ENCODE data around the gene WWOX. TPM values are rescaled to one million over a fixed set of nuclear protein-coding genes. Genes with fewer than 3 reads are reported as not detected.
"Not testable (repeated sequence)": the region's sequence is repeated elsewhere in the genome, so short reads cannot be mapped to it uniquely, and the experiment has no call there.

The WWOX gene
- total RNA-seq, 2 donors from 2014 or later: 12.6 to 17.2 TPM

DNA sequence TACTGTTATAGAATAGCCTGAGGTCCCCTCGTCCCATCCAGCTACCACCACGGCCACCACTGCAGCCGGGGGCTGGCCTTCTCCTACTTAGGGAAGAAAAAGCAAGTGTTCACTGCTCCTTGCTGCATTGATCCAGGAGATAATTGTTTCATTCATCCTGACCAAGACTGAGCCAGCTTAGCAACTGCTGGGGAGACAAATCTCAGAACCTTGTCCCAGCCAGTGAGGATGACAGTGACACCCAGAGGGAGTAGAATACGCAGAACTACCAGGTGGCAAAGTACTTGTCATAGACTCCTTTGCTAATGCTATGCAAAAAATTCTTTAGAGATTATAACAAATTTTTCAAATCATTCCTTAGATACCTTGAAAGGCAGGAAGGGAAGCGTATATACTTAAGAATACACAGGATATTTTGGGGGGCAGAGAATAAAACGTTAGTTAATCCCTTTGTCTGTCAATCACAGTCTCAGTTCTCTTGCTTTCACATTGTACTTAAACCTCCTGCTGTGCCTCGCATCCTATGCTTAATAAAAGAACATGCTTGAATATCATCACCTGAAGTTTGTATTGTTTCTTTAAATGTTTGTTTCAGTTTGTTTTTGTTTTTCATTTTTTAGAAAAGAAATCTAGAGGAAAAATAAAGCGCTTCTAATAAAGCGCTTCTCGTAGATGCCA is 1112.8 kb downstream of the WWOX start:
- DNase-seq (ENCODE audit: low spot score in 2 of 2): no peak
- peaks cover 0 to 24% of the 10 kb centered on the region in 2 donors for H3K36me3 Mint-ChIP-seq
- H3K9me3 Mint-ChIP-seq: peaks cover 3 to 8% of the 10 kb centered on the region in 2 donors
- ATAC-seq: no peak
- no peak overlapping the region for H3K27ac Mint-ChIP-seq

DNA sequence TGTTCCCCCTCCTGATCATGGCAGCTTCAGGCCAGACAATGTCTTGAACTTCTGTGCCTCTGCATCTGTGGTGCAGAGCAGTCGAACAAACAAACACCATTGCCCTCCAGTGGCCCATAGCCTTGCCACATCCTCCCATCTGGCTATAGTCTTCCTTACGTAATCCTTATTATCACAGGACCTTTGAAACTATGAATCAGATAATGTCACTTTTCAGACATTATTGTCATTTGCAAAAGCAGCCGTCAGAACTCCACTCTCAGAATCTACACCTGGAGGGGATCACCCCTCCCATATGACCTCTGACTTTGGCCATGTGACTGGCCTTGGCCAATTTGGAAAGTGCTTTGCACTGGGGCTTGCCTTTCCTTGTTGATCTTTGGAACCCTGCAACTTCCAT is 1113.8 kb downstream of the WWOX start:
- ATAC-seq (no peak), DNase-seq (ENCODE audit: low spot score in 2 of 2) (no peak)
- Mint-ChIP-seq H3K36me3 (peaks cover 0 to 24% of the 10 kb centered on the region in 2 donors), H3K9me3 (peaks cover 3 to 8% of the 10 kb centered on the region in 2 donors), H3K27ac (no peak overlapping the region)

DNA sequence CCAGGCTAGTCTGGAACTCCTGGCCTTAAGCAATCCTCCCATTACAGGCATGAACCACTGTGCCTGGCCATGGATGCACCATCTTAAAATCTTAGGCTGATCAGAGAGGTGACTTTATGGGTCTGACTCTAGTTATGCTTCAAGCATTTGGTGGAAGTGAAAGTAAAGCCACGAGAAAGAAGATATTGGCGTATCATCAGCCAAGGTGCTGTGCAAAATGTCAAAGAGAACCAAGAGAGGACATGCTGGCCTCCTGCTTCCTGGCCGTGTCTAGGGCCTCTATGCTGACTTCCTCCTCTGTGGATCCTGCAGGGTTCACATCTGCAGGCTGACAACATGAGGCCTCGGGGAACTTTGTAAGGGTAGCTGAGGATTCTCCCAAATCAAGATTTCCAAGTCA is 1115.8 kb downstream of the WWOX start:
- Mint-ChIP-seq H3K9me3 (peaks cover 3 to 8% of the 10 kb centered on the region in 2 donors), H3K36me3 (peaks cover 0 to 24% of the 10 kb centered on the region in 2 donors), H3K27ac (no peak overlapping the region)
- no peak for DNase-seq (ENCODE audit: low spot score in 2 of 2)
- ATAC-seq: no peak

DNA sequence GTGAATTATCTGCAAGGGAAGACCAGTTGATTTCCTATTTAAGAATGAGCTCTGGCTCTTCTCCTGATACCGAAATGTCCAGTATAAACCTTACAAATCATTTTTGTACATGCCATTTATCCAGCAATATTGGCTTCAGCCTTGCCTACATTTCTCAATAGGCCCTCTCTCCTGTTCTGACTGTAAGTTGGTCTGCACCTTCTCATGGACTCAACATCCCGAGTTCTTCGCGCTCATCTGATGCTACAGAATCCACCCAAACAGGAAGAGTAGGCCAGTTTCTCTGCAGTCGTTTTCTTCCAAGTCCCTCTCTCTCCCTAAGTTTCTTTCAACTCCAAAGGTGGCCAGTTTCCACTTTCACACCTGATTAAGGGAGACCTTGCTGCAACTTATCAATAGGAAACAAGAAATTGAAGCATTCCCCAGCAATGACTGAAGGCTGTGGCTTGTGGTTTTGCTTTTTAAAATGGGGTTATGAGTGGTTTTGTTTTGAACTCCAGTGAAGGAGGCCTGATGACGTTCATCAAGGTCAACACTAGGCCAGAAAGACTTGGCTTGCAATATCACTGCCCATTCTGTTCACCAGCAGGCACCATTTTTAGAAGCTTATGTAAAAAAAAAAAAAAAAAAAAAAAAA is 1118.0 kb downstream of the WWOX start:
- H3K36me3 Mint-ChIP-seq: peaks cover 0 to 24% of the 10 kb centered on the region in 2 donors
- DNase-seq (ENCODE audit: low spot score in 2 of 2) (peak in 1 of 2 donors; percentile 30), ATAC-seq (peak; percentile 90 to 92)
- no peak overlapping the region for H3K27ac Mint-ChIP-seq
- H3K9me3 Mint-ChIP-seq: peaks cover 3 to 8% of the 10 kb centered on the region in 2 donors

DNA sequence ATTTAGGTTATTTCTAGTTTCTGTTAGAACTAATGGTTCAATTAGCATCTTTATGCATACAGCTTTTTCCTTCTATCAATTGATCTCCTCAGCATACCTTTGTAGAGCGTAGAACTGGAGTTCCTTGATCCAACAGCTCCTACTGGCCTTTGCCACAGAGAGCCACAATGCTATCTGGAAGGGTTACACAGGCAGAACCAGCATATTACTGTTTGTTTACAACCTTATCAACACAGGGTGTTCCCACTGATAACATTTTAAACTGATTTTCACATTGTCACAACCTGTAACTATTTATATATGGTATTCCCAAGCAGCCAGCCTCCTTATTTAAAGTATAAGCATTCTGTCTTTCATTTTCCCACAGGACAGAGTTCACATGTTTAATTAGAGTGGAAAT is 1118.9 kb downstream of the WWOX start:
- H3K27ac Mint-ChIP-seq: no peak overlapping the region
- ATAC-seq: no peak
- H3K9me3 Mint-ChIP-seq: peaks cover 8 to 9% of the 10 kb centered on the region in 2 donors
- peaks cover 7 to 20% of the 10 kb centered on the region in 2 donors for H3K36me3 Mint-ChIP-seq
- DNase-seq (ENCODE audit: low spot score in 2 of 2): no peak

DNA sequence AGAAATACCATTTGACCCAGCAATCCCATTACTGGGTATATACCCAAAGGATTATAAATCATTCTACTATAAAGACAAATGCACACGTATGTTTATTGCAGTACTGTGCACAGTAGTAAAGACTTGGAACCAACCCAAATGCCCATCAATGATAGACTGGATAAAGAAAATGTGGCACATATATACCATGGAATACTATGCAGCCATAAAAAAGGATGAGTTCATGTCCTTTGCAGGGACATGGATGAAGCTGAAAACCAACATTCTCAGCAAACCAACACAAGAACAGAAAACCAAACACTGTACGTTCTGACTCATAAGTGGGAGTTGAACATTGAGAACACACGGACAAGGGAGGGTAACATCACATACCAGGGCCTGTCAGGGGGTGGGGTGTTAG is 1126.5 kb downstream of the WWOX start:
- not testable (repeated sequence) for DNase-seq (ENCODE audit: low spot score in 2 of 2); ATAC-seq; H3K9me3 Mint-ChIP-seq; H3K27ac Mint-ChIP-seq
- peaks cover 8 to 14% of the 10 kb centered on the region in 2 donors for H3K36me3 Mint-ChIP-seq

DNA sequence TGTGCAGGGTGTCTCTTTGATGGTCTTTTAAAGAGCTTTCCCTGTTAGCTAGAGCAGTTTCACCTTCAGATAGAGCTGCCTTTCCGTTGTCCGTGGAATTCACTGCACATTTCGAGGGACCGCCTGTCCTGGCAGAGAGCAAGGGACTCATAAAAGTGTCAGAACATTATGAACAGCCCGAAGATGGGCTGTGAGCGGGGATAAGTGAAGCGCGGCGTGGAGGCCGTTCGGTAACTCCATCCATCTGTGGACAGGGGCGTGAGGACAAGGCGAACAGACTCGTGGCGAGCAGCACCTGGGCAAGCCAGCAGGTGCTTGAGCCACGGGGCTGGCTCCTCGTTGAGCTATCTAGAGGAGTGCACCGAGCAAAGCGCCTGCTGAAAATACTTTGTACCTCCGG is 1129.9 kb downstream of the WWOX start:
- Mint-ChIP-seq H3K36me3 (peaks cover 0 to 10% of the 10 kb centered on the region in 2 donors), H3K9me3 (no peaks in the 10 kb centered on the region), H3K27ac (peak overlapping the region in 1 of 2 donors; percentile 44)
- DNase-seq (ENCODE audit: low spot score in 2 of 2): no peak
- ATAC-seq: no peak

DNA sequence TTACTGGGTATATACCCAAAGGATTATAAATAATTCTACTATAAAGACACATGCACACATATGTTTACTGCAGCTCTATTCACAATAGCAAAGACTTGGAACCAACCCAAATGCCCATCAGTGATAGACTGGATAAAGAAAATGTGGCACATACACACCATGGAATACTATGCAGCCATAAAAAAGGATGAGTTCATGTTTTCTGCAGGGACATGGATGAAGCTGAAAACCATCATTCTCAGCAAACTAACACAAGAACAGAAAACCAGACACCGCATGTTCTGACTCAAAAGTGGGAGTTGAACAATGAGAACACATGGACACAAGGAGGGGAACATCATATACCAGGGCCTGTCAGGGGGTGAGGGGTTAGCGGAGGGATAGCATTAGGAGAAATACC is 1146.2 kb downstream of the WWOX start:
- not testable (repeated sequence) for DNase-seq (ENCODE audit: low spot score in 2 of 2); ATAC-seq; H3K9me3 Mint-ChIP-seq; H3K27ac Mint-ChIP-seq
- peaks cover 0 to 13% of the 10 kb centered on the region in 2 donors for H3K36me3 Mint-ChIP-seq

DNA sequence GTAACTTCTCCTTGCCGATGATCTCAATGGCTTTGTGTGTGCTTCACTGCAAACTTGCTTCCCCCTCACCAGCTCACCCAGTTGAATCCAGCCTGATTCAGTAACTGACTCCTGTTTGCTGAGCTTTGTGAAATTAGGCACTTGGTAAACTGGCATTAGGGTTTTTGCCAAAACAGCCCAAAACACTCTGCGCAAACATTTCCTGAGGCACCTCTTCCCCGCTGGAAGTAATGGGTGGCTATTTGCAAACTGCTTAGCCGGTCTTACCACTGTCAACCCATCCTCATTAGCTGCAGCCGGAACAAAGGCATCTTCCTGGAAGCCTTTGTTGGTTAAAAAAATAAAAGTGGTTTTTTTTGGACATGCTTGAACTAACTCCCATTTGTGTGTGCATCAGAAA is 1147.9 kb downstream of the WWOX start:
- DNase-seq (ENCODE audit: low spot score in 2 of 2) (no peak), ATAC-seq (no peak)
- H3K27ac Mint-ChIP-seq: no peak overlapping the region
- peaks cover 0 to 4% of the 10 kb centered on the region in 2 donors for H3K9me3 Mint-ChIP-seq
- H3K36me3 Mint-ChIP-seq: peaks cover 0 to 5% of the 10 kb centered on the region in 2 donors

DNA sequence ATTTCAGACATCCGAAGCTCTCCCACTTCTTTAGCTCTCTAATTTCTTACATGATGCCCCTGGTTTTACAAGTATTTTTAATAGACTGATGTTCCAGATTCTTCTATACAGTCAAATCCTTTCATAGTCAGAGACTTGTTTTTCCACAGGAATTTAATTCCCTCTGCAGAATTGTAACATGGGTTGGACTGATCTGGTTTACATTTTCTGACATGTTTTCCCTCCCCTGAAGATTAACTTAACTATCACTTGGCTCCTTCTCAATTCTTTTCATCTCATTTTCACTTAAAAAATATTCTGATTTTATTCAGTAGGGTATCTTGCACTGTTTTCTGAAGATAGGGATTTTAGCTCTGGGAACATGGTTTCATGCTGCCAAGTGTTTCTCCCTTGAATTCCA is 1148.9 kb downstream of the WWOX start:
- ATAC-seq: no peak
- Mint-ChIP-seq H3K9me3 (no peaks in the 10 kb centered on the region), H3K27ac (no peak overlapping the region), H3K36me3 (no peaks in the 10 kb centered on the region)
- DNase-seq (ENCODE audit: low spot score in 2 of 2): no peak

DNA sequence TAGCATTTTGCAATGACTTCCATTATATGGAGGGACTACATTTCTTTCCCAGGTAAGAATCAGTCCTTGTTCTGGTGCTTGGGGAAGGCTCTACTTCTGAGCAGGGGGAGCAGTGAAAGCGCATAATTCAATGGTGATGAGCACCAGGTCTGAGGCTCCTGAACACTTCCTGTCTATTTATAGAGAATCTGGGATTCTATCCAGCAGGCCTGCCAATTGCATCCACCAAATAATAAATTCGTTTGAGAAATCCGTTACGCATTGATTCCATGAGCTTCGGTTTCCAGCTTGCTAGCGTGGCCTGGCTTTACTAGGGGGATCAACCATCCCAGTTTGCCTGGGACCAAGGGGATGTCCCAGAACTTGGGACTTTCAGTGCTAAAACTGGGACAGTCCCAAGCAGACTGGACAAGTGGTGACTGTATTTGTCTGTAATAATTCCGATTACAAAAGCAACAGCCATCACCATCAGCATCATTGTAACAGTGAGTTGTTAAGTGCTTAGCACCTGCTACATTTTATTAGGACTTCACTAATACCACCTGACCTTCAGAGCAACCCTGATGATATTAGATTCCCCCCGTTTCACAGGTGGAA is 1151.1 kb downstream of the WWOX start:
- Mint-ChIP-seq H3K9me3 (no peaks in the 10 kb centered on the region), H3K36me3 (no peaks in the 10 kb centered on the region), H3K27ac (no peak overlapping the region)
- ATAC-seq (no peak), DNase-seq (ENCODE audit: low spot score in 2 of 2) (no peak)

DNA sequence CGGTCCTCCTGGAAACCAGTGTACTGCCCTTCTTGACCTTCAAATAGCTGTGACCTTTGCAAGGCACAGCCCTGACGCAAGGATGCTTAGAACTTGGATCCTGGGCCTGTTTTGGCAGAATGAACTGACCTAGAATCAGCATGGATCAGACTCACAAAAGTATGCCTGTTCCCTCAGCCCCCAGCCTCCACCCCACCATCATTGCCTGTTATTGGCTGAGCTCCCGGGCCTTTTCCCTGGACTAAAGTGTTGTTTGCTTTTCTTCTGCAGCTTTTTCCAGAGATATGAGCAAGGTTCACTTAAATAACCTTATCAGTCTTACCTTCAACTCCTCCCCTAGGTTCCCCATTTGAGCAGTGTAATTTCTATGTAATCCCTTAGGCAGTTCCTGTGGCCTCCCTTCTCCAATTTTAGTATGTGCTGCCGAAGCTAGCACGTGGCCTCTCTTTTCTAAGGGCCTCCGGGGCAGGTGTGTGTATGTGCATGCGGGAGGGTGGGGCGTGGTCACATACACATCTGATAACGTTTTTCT is 1153.7 kb downstream of the WWOX start:
- Mint-ChIP-seq H3K36me3 (no peaks in the 10 kb centered on the region), H3K27ac (no peak overlapping the region), H3K9me3 (no peaks in the 10 kb centered on the region)
- ATAC-seq (no peak), DNase-seq (ENCODE audit: low spot score in 2 of 2) (no peak)

DNA sequence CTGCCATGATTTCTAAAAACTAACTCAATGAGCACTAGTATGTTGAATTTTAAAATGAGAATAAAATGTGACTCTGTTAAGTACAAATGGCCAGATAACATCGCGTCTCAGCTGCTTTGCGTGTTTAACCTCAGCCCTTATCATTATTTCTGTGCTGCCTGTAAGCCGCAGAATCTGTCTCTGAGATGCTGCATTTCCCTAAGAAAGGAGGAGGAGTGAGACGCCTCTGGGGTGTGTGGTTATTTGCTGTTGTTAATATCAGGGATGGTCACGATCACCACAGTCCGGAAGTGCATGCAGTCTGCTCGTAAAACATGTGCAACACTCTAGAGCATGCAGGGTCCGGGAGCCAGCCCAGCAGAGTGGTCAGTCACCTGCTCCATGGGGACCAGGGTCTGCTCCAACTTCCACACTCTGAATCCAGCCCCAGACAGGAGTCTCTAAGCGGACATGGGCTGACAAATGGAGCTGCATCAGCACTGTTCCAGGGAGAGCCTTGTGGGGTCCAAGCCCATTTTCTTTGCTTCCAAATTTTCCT is 1158.6 kb downstream of the WWOX start:
- DNase-seq (ENCODE audit: low spot score in 2 of 2) (no peak), ATAC-seq (no peak)
- Mint-ChIP-seq H3K27ac (no peak overlapping the region), H3K36me3 (no peaks in the 10 kb centered on the region), H3K9me3 (peaks cover 0 to 4% of the 10 kb centered on the region in 2 donors)

DNA sequence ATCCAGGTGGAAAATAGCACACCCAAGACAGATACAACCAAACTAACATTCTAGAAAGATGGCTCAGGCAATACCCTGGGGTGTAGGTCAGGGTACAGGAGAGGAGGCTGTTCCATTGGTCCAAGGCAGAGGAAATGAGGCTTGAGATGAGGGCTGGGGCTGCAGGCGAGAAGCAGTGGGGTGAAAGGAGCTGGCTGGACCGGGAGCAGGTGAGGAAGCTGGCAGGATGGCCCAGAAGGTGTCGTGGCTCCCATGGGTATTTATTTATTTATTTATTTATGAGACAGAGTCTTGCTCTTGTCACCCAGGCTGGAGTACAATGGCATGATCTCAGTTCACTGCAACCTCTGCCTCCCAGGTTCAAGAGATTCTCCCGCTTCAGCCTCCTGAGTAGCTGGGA is 1161.4 kb downstream of the WWOX start:
- H3K27ac Mint-ChIP-seq; H3K9me3 Mint-ChIP-seq; ATAC-seq; H3K36me3 Mint-ChIP-seq; DNase-seq (ENCODE audit: low spot score in 2 of 2): not testable (repeated sequence)

DNA sequence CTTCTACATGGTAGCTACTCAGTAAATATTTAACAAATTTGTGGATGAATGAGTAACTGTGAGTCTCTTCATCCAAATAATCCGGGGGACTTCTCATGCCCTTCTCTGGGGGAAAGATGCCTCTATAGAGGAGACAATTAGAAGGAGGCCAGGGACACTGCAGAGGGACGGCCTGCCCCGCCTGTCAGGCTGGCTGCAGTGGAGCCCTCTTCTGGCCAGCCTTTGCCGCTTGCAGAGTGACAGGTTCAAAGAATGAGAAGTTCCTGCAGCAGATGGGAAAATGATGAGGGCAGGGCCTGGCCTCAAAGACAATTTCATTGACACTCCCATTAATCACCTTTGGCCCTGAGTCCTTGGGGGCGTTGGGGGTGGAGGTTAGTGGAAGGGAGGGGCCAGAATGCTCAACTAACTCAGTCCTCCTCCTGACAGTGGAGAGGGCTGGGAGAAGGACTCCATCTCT is 1162.1 kb downstream of the WWOX start:
- Mint-ChIP-seq H3K27ac (no peak overlapping the region), H3K9me3 (peaks cover under 1 to 5% of the 10 kb centered on the region in 2 donors), H3K36me3 (peaks cover 4 to 6% of the 10 kb centered on the region in 2 donors)
- ATAC-seq: peak; percentile 49 to 53
- no peak for DNase-seq (ENCODE audit: low spot score in 2 of 2)

DNA sequence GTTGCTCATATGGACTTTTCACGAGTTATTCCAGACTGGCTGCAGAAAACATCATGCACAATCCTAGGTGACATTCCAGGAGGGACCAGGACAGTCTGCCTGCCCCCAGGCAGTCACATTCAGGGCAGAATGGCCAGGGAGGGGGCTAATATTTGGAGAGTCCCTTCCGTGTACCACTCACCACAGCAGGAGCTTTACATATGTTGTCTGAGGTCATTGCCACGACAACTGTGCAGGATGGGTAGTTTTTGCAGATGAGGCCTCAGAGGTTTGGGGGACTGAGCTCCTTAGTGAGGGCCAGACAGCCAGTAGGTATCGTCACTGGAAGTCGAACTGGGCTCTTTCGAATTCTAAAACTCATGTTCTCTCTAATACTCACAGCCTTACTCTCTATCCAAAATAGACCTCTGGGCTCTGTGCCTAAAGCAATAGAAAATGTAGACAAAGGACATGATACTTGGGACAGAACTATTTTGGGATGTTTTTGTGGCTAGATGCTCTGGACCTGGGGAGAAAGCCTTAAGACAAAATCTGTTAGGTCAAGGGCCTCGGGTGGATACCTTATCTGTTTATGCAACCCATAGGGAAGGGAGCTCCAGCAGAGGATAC is 1162.6 kb downstream of the WWOX start:
- DNase-seq (ENCODE audit: low spot score in 2 of 2): no peak
- Mint-ChIP-seq H3K9me3 (peaks cover 5 to 9% of the 10 kb centered on the region in 2 donors), H3K27ac (no peak overlapping the region), H3K36me3 (peaks cover 10 to 12% of the 10 kb centered on the region in 2 donors)
- no peak for ATAC-seq
